Mucosa of descending colon (tissue), 3 donors: ENCODE results near the gene PIR. TPM values are rescaled to one million over a fixed set of nuclear protein-coding genes. Genes with fewer than 3 reads are reported as not detected.

Experiments
- ATAC-seq: fragments of 200-7000 bp; cut with Tn5 transposase; one replicate; pipeline ENCODE4 v1.9.1; 2020; ENCODE audit warnings: mild to moderate bottlenecking, moderate library complexity
- DNase-seq, 3 donors: peaks; one replicate each; pipeline ENCODE4 v3.0.0-alpha.2; 2020
- H3K36me3 ChIP-seq: fragments of 200-600 bp; one replicate; pipeline ENCODE4 v1.8.0; 2021; ENCODE audit warnings: low read depth, mild to moderate bottlenecking
- H3K4me1 ChIP-seq: fragments of 200-600 bp; one replicate; pipeline ENCODE4 v1.8.0; 2021; ENCODE audit warnings: low read depth, mild to moderate bottlenecking
- H3K4me3 ChIP-seq: fragments of 200-600 bp; one replicate; pipeline ENCODE4 v1.8.0; 2021; ENCODE audit warnings: mild to moderate bottlenecking
- H3K9me3 ChIP-seq: fragments of 200-600 bp; one replicate; pipeline ENCODE4 v1.8.0; 2021; ENCODE audit warnings: mild to moderate bottlenecking
- intact Hi-C, 2 donors: fragments of 100-400 bp; cut with DNase I in 1 of 2; cut with micrococcal nuclease in 1 of 2; formaldehyde crosslinking; loops; one replicate each; pipeline versions ENCODE4 v1.11.0 to v1.11.1; 2022; cut with DNase I, micrococcal nuclease
- total RNA-seq, 3 donors: library from RNA; stranded (reverse); fragmentation: NEBNext Ultra II Directional in 2 of 3; extraction: Animal tissue kit (Norgen Biotek cat#: 25700) in 2 of 3; gene quantifications; one replicate each; pipeline versions ENCODE4 v1.2.1 to v1.2.4, GENCODE V29; 2021 to 2023
- TF ChIP-seq, protein P1 (sequence below): fragments of 200-600 bp; IDR thresholded peaks from one replicate; pipeline ENCODE4 v1.8.0; 2022; ENCODE audit warnings: antibody characterized with exemption, mild to moderate bottlenecking
- donor health status: DM: no; HTN: no; CAD: no; lungs with moderate emphysema.
- donor health status: DM: no; HTN: no; CAD: no.
- donor health status: DM: no; HTN: yes; CAD: no.

The PIR gene
- total RNA-seq, 3 donors from 2014 or later: 6.0 to 9.7 (median 8.4) TPM

DNA sequence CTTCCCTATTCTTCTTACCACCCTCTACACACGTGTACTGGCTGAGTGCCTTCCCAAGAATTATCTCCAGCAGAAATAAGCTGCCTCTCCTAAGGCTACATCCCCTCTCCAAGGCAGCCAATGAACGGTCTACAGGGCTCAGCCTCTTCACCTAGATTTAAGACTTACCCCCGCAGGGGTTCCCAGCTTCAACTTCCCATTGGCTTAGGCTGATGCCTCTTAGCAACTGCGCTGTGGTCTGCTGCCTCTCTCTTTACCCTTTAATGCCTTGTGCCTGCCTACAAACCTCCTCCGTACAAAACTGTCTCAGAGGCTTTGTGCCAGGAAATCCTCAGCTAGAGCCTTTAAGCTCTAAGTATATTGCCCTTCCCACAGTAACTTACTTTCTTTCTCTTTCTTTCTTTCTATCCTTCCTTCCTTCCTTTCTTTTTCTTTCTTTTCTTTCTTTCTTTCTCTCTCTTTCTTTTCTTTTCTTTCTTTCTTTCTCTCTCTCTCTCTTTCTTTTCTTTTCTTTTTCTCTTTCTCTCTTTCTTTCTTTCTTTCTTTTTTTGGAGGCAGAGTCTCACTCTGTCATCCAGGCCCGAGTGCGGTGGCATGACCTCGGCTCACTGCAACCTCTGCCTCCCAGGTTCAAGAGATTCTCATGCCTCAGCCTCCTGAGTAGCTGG lies 142.7 kb downstream of the PIR start:
- intact Hi-C loops: no loop called here
- no peak for DNase-seq
- no peaks in the 10 kb centered on the region for H3K36me3 ChIP-seq
- no peaks in the 10 kb centered on the region for H3K4me1 ChIP-seq
- no peak for ATAC-seq
- H3K9me3 ChIP-seq: no peaks in the 10 kb centered on the region
- TF ChIP-seq, protein P1, sequence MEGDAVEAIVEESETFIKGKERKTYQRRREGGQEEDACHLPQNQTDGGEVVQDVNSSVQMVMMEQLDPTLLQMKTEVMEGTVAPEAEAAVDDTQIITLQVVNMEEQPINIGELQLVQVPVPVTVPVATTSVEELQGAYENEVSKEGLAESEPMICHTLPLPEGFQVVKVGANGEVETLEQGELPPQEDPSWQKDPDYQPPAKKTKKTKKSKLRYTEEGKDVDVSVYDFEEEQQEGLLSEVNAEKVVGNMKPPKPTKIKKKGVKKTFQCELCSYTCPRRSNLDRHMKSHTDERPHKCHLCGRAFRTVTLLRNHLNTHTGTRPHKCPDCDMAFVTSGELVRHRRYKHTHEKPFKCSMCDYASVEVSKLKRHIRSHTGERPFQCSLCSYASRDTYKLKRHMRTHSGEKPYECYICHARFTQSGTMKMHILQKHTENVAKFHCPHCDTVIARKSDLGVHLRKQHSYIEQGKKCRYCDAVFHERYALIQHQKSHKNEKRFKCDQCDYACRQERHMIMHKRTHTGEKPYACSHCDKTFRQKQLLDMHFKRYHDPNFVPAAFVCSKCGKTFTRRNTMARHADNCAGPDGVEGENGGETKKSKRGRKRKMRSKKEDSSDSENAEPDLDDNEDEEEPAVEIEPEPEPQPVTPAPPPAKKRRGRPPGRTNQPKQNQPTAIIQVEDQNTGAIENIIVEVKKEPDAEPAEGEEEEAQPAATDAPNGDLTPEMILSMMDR: no peak
- no peak overlapping the region for H3K4me3 ChIP-seq

DNA sequence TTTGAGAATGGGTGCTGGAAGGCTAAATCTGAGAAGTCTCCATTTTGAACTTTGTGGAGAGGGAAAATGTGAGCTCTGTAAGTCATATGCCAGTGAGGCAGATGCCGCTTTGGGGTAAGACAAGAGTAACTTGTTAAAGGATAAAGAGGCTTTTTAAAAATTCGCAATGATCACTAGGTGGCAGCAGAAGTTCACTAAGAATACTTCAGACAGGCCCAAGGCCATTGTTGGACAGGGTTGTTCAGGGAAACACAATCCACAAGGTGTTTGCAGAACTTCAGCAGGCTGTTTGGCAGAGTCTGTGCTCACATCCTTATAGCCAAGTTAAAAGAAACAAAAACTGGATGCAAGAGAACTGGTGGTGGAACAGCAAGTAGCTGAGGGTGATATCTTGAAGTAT lies 144.1 kb downstream of the PIR start:
- H3K4me3 ChIP-seq: no peak overlapping the region
- DNase-seq: peak in 1 of 3 donors; percentile 64
- no peaks in the 10 kb centered on the region for H3K9me3 ChIP-seq
- TF ChIP-seq, protein P1: no peak
- intact Hi-C loops: loop anchor here (5.0 kb wide), 2 partner anchors 113 to 118 kb away; no protein-coding TSS in a partner anchor
- ATAC-seq: peak; percentile 68
- H3K4me1 ChIP-seq: no peaks in the 10 kb centered on the region
- no peaks in the 10 kb centered on the region for H3K36me3 ChIP-seq

DNA sequence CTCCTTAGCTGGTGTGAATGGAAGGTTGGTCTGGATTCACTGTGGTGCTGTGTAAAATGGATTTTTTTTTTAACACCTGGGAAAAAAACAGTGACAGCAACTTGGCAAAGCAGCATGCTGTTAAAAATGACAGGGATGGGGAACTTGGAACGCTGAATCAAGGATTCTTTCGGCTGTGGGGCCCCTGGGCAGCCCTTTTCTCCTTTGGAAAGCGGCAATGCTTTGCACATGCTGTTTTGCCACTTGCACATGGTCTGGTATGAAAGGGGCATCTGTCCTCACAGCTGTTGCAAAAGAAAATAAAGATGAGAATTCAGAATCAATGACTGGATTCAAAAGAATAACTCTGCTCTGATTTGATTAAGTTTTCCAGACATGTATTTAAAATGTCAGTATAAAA lies 147.2 kb downstream of the PIR start:
- H3K36me3 ChIP-seq: no peaks in the 10 kb centered on the region
- no peak overlapping the region for H3K4me3 ChIP-seq
- intact Hi-C loops: loop anchor here (5.0 kb wide), 2 partner anchors 116 to 121 kb away; no protein-coding TSS in a partner anchor
- no peak for DNase-seq
- H3K9me3 ChIP-seq: no peaks in the 10 kb centered on the region
- ATAC-seq: no peak
- H3K4me1 ChIP-seq: no peaks in the 10 kb centered on the region
- TF ChIP-seq, protein P1: no peak

DNA sequence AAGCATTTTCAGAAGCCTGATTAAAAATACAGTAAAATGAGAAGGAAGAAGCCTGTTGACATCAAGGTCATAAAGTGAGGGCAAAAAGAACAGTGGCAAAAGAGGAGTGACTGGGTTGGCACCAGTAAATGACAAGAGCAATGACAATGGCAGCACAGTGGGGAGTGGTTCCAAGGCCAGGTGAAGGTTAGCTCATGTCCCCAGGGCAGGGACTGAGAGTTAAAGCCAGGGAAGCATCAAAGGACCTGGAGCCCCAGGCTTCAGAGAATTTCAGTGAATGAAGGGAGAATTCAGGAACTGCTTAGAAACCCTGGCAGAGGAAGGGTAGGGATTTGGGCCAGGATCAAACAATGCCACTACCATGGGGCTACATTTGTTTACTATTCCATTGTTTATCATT lies 149.0 kb downstream of the PIR start:
- Histone ChIP-seq H3K9me3 (no peaks in the 10 kb centered on the region), H3K36me3 (no peaks in the 10 kb centered on the region), H3K4me1 (no peaks in the 10 kb centered on the region), H3K4me3 (no peak overlapping the region)
- intact Hi-C loops: no loop called here
- ATAC-seq (no peak), DNase-seq (no peak)
- TF ChIP-seq, protein P1: no peak

DNA sequence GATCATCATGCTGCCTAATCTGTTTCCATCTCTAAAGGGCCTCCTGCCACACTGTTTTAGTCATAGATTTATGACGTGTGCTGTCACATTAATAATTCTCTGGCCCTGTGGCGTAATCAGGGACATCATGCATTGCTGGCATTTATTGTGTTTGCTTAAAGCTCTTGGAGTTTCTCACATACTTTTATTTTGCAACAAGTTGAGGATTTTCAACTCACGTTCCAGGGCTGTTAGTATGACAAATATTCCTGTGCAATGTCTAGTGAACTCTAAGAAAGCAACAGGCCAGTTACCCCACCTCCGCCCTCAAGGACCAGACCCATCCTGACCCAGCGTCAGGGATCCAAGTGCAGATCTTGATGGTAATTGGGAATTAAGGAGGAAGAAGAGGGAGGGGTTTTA lies 150.1 kb downstream of the PIR start:
- intact Hi-C loops: no loop called here
- no peak overlapping the region for H3K4me3 ChIP-seq
- ATAC-seq (no peak), DNase-seq (no peak)
- TF ChIP-seq, protein P1: no peak
- H3K36me3 ChIP-seq: no peaks in the 10 kb centered on the region
- no peaks in the 10 kb centered on the region for H3K9me3 ChIP-seq
- H3K4me1 ChIP-seq: no peaks in the 10 kb centered on the region

DNA sequence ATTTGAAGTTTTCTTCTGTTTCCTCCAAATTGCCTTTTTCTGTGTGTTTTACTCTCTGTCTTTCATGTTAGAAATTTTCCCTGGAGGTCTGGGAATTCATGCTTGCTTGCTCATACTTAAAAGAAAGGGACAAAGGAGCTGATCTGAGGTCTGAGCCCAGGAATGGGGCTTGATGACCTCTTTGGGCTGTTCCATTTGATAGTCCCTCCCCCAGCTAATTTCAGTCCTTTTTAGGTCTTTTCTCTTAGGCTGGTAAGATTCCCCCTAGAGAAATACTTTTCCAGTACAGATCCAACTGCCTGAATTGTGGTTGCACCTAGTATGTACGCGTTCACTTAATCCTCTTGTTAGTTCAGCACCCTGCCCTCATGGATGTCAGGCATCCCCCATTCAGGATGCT lies 152.3 kb downstream of the PIR start:
- Histone ChIP-seq H3K4me1 (no peaks in the 10 kb centered on the region), H3K9me3 (no peaks in the 10 kb centered on the region), H3K4me3 (no peak overlapping the region), H3K36me3 (no peaks in the 10 kb centered on the region)
- intact Hi-C loops: no loop called here
- TF ChIP-seq, protein P1: no peak
- DNase-seq (no peak), ATAC-seq (no peak)
